Rectal smooth muscle tissue (tissue), 1 donor: ENCODE measurements around the gene SLC27A1.
"Not testable (repeated sequence)": the region's sequence is repeated elsewhere in the genome, so short reads cannot be mapped to it uniquely, and the experiment has no call there.

Experiments used
- H3K27ac ChIP-seq: one replicate; pipeline ENCODE4 v1.7.0; 2013; ENCODE audit warnings: low read depth, low read length, inconsistent platforms
- H3K27me3 ChIP-seq: one replicate; pipeline ENCODE4 v1.7.0; 2013; ENCODE audit warnings: low read length; ENCODE audit not compliant: control insufficient read depth, insufficient read depth
- H3K36me3 ChIP-seq: one replicate; pipeline ENCODE4 v1.7.0; 2013; ENCODE audit warnings: low read length; ENCODE audit not compliant: control insufficient read depth, insufficient read depth
- H3K4me1 ChIP-seq: one replicate; pipeline ENCODE4 v1.7.0; 2013; ENCODE audit warnings: low read length; ENCODE audit not compliant: control insufficient read depth, insufficient read depth
- H3K4me3 ChIP-seq: one replicate; pipeline ENCODE4 v1.7.0; 2013; ENCODE audit warnings: low read length
- H3K9ac ChIP-seq: one replicate; pipeline ENCODE4 v1.7.0; 2013; ENCODE audit warnings: low read length

SLC27A1 gene

DNA sequence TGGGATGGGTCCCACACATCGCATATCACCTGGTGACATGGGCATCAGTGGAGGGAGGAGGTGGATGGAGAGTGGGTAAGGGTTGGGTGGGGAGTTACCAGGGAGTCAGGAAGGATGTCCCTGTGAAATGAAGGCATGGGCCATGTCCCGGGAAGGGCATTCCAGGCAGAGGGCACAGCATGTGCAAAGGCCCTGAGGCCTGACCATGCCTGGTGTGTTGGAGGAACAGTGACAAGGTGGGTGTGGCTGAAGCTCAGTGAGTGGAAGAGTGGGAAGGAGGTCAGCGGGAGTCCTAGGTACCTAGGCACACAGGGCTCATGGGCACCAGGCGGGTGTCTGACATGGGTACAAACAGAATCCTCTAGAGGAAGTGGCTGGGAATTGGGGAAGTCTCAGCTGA lies 74.1 kb downstream of the SLC27A1 start:
- Histone ChIP-seq H3K9ac (no peak overlapping the region), H3K27me3 (no peaks in the 10 kb centered on the region), H3K4me1 (no peaks in the 10 kb centered on the region), H3K36me3 (no peaks in the 10 kb centered on the region), H3K27ac (no peak overlapping the region), H3K4me3 (no peak overlapping the region)

GRCh38 chr19:17548145-17548544 lies 77.8 kb downstream of the SLC27A1 start:
- Histone ChIP-seq H3K27ac (no peak overlapping the region), H3K4me1 (no peaks in the 10 kb centered on the region), H3K9ac (no peak overlapping the region), H3K36me3 (no peaks in the 10 kb centered on the region), H3K27me3 (no peaks in the 10 kb centered on the region), H3K4me3 (no peak overlapping the region)

DNA sequence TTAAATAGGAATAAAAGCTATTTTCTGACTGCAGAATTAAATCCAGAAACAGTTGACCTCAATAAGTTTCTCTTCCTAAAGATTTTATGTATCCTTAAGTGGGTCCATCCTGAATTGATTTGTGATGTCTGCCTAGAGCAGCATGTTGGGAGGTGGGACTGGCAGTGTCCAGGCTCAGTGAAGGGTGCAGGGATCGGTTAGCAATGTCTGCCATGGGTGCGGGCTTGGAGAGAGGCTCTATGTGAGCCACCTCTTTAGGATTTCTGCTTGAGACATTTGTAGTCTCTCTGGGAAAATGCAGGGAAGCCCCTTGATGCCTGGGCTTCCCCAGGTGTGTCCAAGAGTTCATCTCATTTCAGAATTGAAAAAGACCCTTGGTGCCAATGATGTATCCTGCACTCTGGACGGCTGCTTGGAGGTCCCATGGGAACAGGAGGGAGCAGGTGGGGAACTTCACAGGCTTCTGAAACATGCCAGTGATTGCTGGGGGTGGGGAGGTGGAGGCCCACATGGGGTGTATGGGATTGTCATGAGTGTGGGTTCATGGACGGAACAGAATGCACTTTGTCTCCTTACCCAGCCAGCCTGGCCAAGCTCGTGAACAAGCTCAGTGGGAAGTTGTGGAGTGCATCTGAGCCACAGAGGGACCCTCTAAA lies 78.9 kb downstream of the SLC27A1 start:
- Histone ChIP-seq H3K9ac (no peak overlapping the region), H3K27me3 (no peaks in the 10 kb centered on the region), H3K27ac (no peak overlapping the region), H3K36me3 (no peaks in the 10 kb centered on the region), H3K4me3 (no peak overlapping the region), H3K4me1 (no peaks in the 10 kb centered on the region)

DNA sequence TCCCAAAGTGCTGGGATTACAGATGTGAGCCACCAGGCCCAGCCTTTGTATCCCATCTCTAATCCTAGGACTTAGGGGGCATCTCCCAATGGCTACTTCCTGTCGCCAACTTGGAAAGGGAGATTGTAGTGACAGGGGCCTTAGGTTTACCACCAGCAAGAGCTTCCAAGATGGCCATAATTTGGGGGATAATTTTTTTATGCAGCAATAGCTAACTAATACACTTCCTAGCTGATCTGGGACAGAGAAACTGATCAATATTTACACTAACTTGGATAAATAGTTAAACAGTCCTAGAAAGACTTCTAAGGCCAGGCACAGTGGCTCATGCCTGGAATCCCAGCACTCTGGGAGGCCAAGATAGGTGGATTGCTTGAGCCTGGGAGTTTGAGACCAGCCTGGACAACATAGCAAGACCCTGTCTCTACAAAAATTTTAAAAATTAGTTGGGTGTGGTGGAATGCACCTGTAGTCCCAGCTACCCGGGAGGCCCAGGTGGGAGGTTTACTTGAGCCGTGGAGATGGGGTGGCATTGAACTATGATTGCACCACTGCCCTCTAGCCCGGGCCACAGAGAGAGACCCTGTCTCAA lies 79.8 kb downstream of the SLC27A1 start:
- H3K4me3 ChIP-seq: no peak overlapping the region
- H3K4me1 ChIP-seq: no peaks in the 10 kb centered on the region
- H3K9ac ChIP-seq: no peak overlapping the region
- no peaks in the 10 kb centered on the region for H3K36me3 ChIP-seq
- no peaks in the 10 kb centered on the region for H3K27me3 ChIP-seq
- H3K27ac ChIP-seq: no peak overlapping the region

DNA sequence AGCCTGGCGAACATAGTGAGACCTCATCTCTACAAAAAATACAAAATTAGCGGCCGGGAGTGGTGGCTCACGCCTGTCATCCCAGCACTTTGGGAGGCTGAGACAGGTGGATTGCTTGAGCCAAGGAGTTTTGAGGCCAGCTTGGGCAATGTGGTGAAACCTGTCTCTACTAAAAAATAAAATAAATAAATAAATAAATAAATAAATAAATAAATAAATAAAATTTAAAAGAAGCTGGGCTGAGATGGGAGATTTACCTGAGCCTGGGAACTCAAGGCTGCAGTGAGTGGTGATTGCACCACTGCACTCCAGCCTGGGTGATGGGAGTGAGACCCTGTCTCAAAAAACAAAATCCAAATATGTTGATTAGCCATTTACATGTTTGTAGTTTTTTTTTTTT lies 82.4 kb downstream of the SLC27A1 start:
- H3K27ac ChIP-seq, H3K36me3 ChIP-seq, H3K27me3 ChIP-seq, H3K4me1 ChIP-seq, H3K9ac ChIP-seq, H3K4me3 ChIP-seq: not testable (repeated sequence)

GRCh38 chr19:17553256-17553655 lies 82.9 kb downstream of the SLC27A1 start:
- Histone ChIP-seq H3K27ac (no peak overlapping the region), H3K9ac (no peak overlapping the region), H3K4me3 (no peak overlapping the region), H3K4me1 (no peaks in the 10 kb centered on the region), H3K27me3 (no peaks in the 10 kb centered on the region), H3K36me3 (no peaks in the 10 kb centered on the region)

DNA sequence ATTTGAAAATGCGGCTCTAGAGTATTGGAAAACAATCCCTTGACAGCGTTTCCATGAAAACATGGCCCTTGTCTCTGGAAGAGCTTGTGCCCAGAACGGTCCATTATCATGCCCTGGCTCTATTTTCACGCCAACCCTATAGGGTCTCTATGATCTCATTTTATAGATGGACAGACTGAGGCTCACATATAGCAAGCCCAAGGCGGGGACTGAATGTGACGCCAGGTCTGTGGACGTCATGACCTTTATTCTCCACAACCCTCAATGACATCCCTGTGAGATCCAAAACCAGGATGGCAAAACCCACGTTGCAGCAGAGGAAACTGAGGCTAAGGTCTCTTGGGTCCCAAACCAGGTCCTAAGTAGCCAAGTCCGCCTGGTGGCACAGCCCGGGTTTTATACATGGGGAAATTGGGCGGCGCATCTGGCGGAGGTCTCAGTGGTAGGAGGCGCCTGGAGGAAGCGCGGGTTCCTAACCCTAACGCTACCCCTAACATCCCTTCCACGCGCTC lies 84.7 kb downstream of the SLC27A1 start:
- H3K4me1 ChIP-seq: no peaks in the 10 kb centered on the region
- H3K9ac ChIP-seq: peak overlapping the region; percentile 45
- peak overlapping the region; percentile 56 for H3K4me3 ChIP-seq
- peak overlapping the region; percentile 21 for H3K27ac ChIP-seq
- peaks cover 9% of the 10 kb centered on the region for H3K36me3 ChIP-seq
- no peaks in the 10 kb centered on the region for H3K27me3 ChIP-seq

- H3K36me3 ChIP-seq: peaks cover 13% of the 10 kb centered on the region
- peak within 1 kb of the TSS; percentile 75 for H3K4me3 ChIP-seq
- peak within 1 kb of the TSS; percentile 57 for H3K27ac ChIP-seq
- H3K27me3 ChIP-seq: no peaks in the 10 kb centered on the region
- H3K4me1 ChIP-seq: no peaks in the 10 kb centered on the region
- H3K9ac ChIP-seq: peak within 1 kb of the TSS; percentile 45
These were observed 85.2 kb downstream of the SLC27A1 start, which contains the start of gene COLGALT1 for GRCh38 chr19:17555480-17555928. TSS of gene COLGALT1 (plus strand) at chr19:17555649. CDS start at chr19:17555714, 65 bp downstream.
